Measurements from ENCODE around the gene RAMACL. TPM values are rescaled to one million over a fixed set of nuclear protein-coding genes. Genes with fewer than 3 reads are reported as not detected.

The RAMACL gene
- total RNA-seq, 1 experiment from 2014 or later, result 0.28 TPM

- H3K4ac ChIP-seq (ENCODE audit: low read depth, low read length), result no peak overlapping the region
- no peak overlapping the region for H2BK20ac ChIP-seq (ENCODE audit: low read depth, low read length, poor library complexity, severe bottlenecking)
- Mint-ChIP-seq H3K9me3 (no peaks in the 10 kb centered on the region; a peak in 1 of 5 replicates), H3K27me3 (ENCODE audit: low read depth) (peaks cover 1% of the 10 kb centered on the region; the same call in 1 of the 2 replicates), H3K4me1 (peaks cover 25 to 27% of the 10 kb centered on the region in 2 experiments), H3K36me3 (ENCODE audit: insufficient read depth in 1 of 3, low read depth in 3 of 3) (peaks cover 0 to 11% (median 2%) of the 10 kb centered on the region in 3 experiments; a peak in 4 of 7 replicates), H3K27ac (no peak overlapping the region), H3K4me3 (no peak overlapping the region)
- no peak overlapping the region for H2AFZ ChIP-seq (ENCODE audit: low read length)
- peaks cover 3% of the 10 kb centered on the region; the same call in 1 of the 2 replicates for H3K4me1 ChIP-seq (ENCODE audit: insufficient read depth, low read length)
- H3K9ac ChIP-seq (ENCODE audit: extremely low read depth, insufficient read length, low read length), result no peak overlapping the region
- no peak overlapping the region for H3T11ph ChIP-seq (ENCODE audit: low read length)
- DNase-seq, result no peak
- peaks cover 6% of the 10 kb centered on the region; the same call in 1 of the 2 replicates for H3K79me2 ChIP-seq (ENCODE audit: insufficient read depth, low read length)
- H3K27ac ChIP-seq (ENCODE audit: insufficient read length, low read depth, low read length), result no peak overlapping the region
- H3K79me1 ChIP-seq (ENCODE audit: insufficient read depth, low read depth, low read length, poor library complexity, severe bottlenecking), result peaks cover 5% of the 10 kb centered on the region
- H3K27me3 ChIP-seq (ENCODE audit: insufficient read depth, low read length), result no peaks in the 10 kb centered on the region
- no CpG with 5 or more reads among the region's 2 CpGs for WGBS (ENCODE audit: extremely low coverage, insufficient read length, low lambda C conversion rate)
- no peak overlapping the region for H4K8ac ChIP-seq (replicated peaks; ENCODE audit: insufficient read length, low read depth, low read length)
- H4K91ac ChIP-seq (ENCODE audit: insufficient read length, low read depth, low read length), result no peak overlapping the region
- H3K4me2 ChIP-seq (ENCODE audit: insufficient read depth, insufficient read length, low read length), result no peak overlapping the region
- H3K23ac ChIP-seq (ENCODE audit: insufficient read length, low read depth, low read length), result no peak overlapping the region
- no peak overlapping the region for H2BK5ac ChIP-seq (ENCODE audit: insufficient read length, low read length)
- no peak for TF ChIP-seq CTCF (conservative IDR thresholded peaks at IDR 0.05)
- no peak overlapping the region for H2AK5ac ChIP-seq (ENCODE audit: insufficient read length, low read length)
- no peak overlapping the region for H2BK12ac ChIP-seq (ENCODE audit: insufficient read length, low read depth, low read length)
- no peaks in the 10 kb centered on the region for H4K20me1 ChIP-seq (ENCODE audit: control insufficient read depth, insufficient read depth, insufficient read length)
- no peak overlapping the region for H4K5ac ChIP-seq (ENCODE audit: insufficient read length, low read depth, low read length)
- H2BK15ac ChIP-seq (ENCODE audit: low read depth, low read length), result no peak overlapping the region
- no peak overlapping the region for H3K56ac ChIP-seq (ENCODE audit: insufficient read length, low read depth, low read length)
- H3K23me2 ChIP-seq (ENCODE audit: insufficient read length, low read depth, low read length, poor library complexity, severe bottlenecking), result no peaks in the 10 kb centered on the region
- H3K14ac ChIP-seq (ENCODE audit: insufficient read depth, low read length), result no peak overlapping the region
- H3K18ac ChIP-seq (ENCODE audit: insufficient read length, low read depth, low read length), result no peak overlapping the region
- no peaks in the 10 kb centered on the region for H3K9me3 ChIP-seq (ENCODE audit: control insufficient read depth, low read depth, low read length)
- no peak overlapping the region for H2BK120ac ChIP-seq (ENCODE audit: low read depth, low read length, poor library complexity, severe bottlenecking)
Observed at GRCh38 chr6:166600931-166601330, 14.5 kb upstream of the RAMACL start.

Data from H9 (cell line).